ENCODE data around the gene THADA.

- no peak for TF ChIP-seq POLR2A (IDR thresholded peaks at IDR 0.05)
- TF ChIP-seq CTCF (IDR thresholded peaks at IDR 0.05) = no peak
These were observed 135.1 kb downstream of the THADA start for GRCh38 chr2:43460611-43461365.
